ENCODE measurements around the gene GOLGA6L10.
"Not testable (repeated sequence)": the region's sequence is repeated elsewhere in the genome, so short reads cannot be mapped to it uniquely, and the experiment has no call there.

DNA sequence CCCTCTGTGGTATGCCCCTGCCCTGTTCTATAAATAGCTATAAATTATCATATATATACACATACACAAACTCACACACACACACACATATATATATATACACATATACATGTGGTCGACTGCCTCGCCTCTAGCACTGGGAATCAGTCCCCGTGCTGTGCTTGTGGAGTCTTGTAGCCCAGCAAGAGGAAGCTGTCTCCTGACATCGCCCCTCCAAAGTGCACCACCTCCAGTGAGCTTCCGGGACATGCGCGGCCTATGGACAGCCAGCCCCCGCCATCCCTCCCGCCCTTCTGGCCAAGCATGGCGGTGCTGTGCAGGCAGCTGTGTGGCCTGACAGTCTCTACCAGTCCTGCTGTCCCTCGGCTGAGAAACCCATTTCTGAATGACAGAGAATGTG, 11.2 kb downstream of the GOLGA6L10 start:
- TF ChIP-seq, protein P1, sequence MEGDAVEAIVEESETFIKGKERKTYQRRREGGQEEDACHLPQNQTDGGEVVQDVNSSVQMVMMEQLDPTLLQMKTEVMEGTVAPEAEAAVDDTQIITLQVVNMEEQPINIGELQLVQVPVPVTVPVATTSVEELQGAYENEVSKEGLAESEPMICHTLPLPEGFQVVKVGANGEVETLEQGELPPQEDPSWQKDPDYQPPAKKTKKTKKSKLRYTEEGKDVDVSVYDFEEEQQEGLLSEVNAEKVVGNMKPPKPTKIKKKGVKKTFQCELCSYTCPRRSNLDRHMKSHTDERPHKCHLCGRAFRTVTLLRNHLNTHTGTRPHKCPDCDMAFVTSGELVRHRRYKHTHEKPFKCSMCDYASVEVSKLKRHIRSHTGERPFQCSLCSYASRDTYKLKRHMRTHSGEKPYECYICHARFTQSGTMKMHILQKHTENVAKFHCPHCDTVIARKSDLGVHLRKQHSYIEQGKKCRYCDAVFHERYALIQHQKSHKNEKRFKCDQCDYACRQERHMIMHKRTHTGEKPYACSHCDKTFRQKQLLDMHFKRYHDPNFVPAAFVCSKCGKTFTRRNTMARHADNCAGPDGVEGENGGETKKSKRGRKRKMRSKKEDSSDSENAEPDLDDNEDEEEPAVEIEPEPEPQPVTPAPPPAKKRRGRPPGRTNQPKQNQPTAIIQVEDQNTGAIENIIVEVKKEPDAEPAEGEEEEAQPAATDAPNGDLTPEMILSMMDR (conservative IDR thresholded peaks at IDR 0.05; ENCODE audit: low read depth, low read length): not testable (repeated sequence)
- TF ChIP-seq EZH2 (IDR thresholded peaks at IDR 0.05; ENCODE audit: borderline replicate concordance, low read depth, low read length, poor library complexity, severe bottlenecking): not testable (repeated sequence)

Measured in A673 (cell line).